ENCODE measurements around the gene FCN1. TPM values are rescaled to one million over a fixed set of nuclear protein-coding genes. Genes with fewer than 3 reads are reported as not detected.
A peak's percentile ranks its signal among the peaks of the same experiment; 100 is the strongest.

FCN1 gene
- polyA plus RNA-seq, 3 donors: 2,884 to 7,680 (median 6,268) TPM

GRCh38 chr9:134942788-134943184 is 25.1 kb upstream of the FCN1 start:
- DNase-seq: no peak
- intact Hi-C loops (cut with micrococcal nuclease): no loop called here
- Mint-ChIP-seq H3K4me1 (peaks cover 40% of the 10 kb centered on the region), H3K27me3 (ENCODE audit: low read depth in 3 of 3) (peaks cover 38 to 53% (median 41%) of the 10 kb centered on the region in 3 donors), H3K36me3 (peaks cover 14 to 18% of the 10 kb centered on the region in 2 donors), H3K9me3 (peaks cover 0 to 7% (median 0%) of the 10 kb centered on the region in 7 donors), H3K27ac (no peak overlapping the region), H3K4me3 (peak overlapping the region in 1 of 2 donors; percentile 60)
- WGBS (ENCODE audit: insufficient coverage): 88% methylated on average over 7 of the region's 8 CpGs
- no peak overlapping the region for H2AFZ ChIP-seq (ENCODE audit: insufficient read depth, low read depth, low read length, poor library complexity, severe bottlenecking)
- H3K27ac ChIP-seq (ENCODE audit: low read depth in 1 of 2, low read length in 2 of 2): no peak overlapping the region
- no peak for TF ChIP-seq CTCF (IDR thresholded peaks at IDR 0.05)
- H3K4me2 ChIP-seq (replicated peaks; ENCODE audit: extremely low read depth, low read length, poor library complexity, severe bottlenecking): no peak overlapping the region
- peaks cover 0 to 19% of the 10 kb centered on the region in 2 donors for H3K27me3 ChIP-seq (ENCODE audit: control insufficient read depth in 2 of 2, insufficient read depth in 2 of 2, low read length in 2 of 2)
- H3K4me1 ChIP-seq (ENCODE audit: control insufficient read depth in 1 of 2, insufficient read depth in 2 of 2, low read length in 2 of 2): peaks cover 31 to 41% of the 10 kb centered on the region in 2 donors
- H3K4me3 ChIP-seq (replicated peaks in 1 of 3; ENCODE audit: low read depth in 2 of 3, low read length in 3 of 3): no peak overlapping the region
- no peak overlapping the region for H3K9ac ChIP-seq (ENCODE audit: insufficient read depth, low read length, poor library complexity, severe bottlenecking)
- no peaks in the 10 kb centered on the region for H3K9me3 ChIP-seq (replicated peaks in 1 of 2; ENCODE audit: control insufficient read depth in 1 of 2, insufficient read depth in 1 of 2, low read length in 2 of 2)
- H3K79me2 ChIP-seq (ENCODE audit: insufficient read depth, low read length): no peaks in the 10 kb centered on the region
- H4K20me1 ChIP-seq (ENCODE audit: insufficient read depth, low read length): no peaks in the 10 kb centered on the region
- no peaks in the 10 kb centered on the region for H3K36me3 ChIP-seq (replicated peaks in 1 of 2; ENCODE audit: control insufficient read depth in 1 of 2, insufficient read depth in 2 of 2, low read length in 2 of 2)

GRCh38 chr9:134942011-134942787 is 24.5 kb upstream of the FCN1 start:
- TF ChIP-seq CTCF (IDR thresholded peaks at IDR 0.05): no peak
- Mint-ChIP-seq H3K4me1 (peaks cover 46% of the 10 kb centered on the region), H3K4me3 (peak overlapping the region in 1 of 2 donors; percentile 60), H3K36me3 (peaks cover 17 to 18% of the 10 kb centered on the region in 2 donors), H3K9me3 (peaks cover 0 to 7% (median 0%) of the 10 kb centered on the region in 7 donors), H3K27me3 (ENCODE audit: low read depth in 3 of 3) (peaks cover 34 to 50% (median 41%) of the 10 kb centered on the region in 3 donors), H3K27ac (no peak overlapping the region)
- 82% methylated on average over 24 of the region's 27 CpGs for WGBS (ENCODE audit: insufficient coverage)
- Histone ChIP-seq H3K27ac (ENCODE audit: low read depth in 1 of 2, low read length in 2 of 2) (no peak overlapping the region), H3K9me3 (replicated peaks in 1 of 2; ENCODE audit: control insufficient read depth in 1 of 2, insufficient read depth in 1 of 2, low read length in 2 of 2) (no peaks in the 10 kb centered on the region), H3K4me1 (ENCODE audit: control insufficient read depth in 1 of 2, insufficient read depth in 2 of 2, low read length in 2 of 2) (peaks cover 37 to 47% of the 10 kb centered on the region in 2 donors), H3K27me3 (ENCODE audit: control insufficient read depth in 2 of 2, insufficient read depth in 2 of 2, low read length in 2 of 2) (peaks cover 0 to 13% of the 10 kb centered on the region in 2 donors), H2AFZ (ENCODE audit: insufficient read depth, low read depth, low read length, poor library complexity, severe bottlenecking) (no peak overlapping the region), H3K36me3 (replicated peaks in 1 of 2; ENCODE audit: control insufficient read depth in 1 of 2, insufficient read depth in 2 of 2, low read length in 2 of 2) (no peaks in the 10 kb centered on the region), H3K4me3 (replicated peaks in 1 of 3; ENCODE audit: low read depth in 2 of 3, low read length in 3 of 3) (no peak overlapping the region), H4K20me1 (ENCODE audit: insufficient read depth, low read length) (no peaks in the 10 kb centered on the region), H3K4me2 (replicated peaks; ENCODE audit: extremely low read depth, low read length, poor library complexity, severe bottlenecking) (no peak overlapping the region), H3K79me2 (ENCODE audit: insufficient read depth, low read length) (no peaks in the 10 kb centered on the region), H3K9ac (ENCODE audit: insufficient read depth, low read length, poor library complexity, severe bottlenecking) (no peak overlapping the region)
- DNase-seq: no peak
- intact Hi-C loops (cut with micrococcal nuclease): no loop called here

All from CD14-positive monocyte (primary cell).